NCI-H345 treated with DMSO at 0.1 percent for 48 hours (cell line): Measurements from ENCODE around the gene RAB31.
"Not testable (repeated sequence)": the region's sequence is repeated elsewhere in the genome, so short reads cannot be mapped to it uniquely, and the experiment has no call there.

ENCODE experiments used
- DNase-seq: peaks from one replicate; lab custom pipeline; 2025; ENCODE audit not compliant: unreplicated experiment; lab: John Stamatoyannopoulos, UW

Gene RAB31, protein sequence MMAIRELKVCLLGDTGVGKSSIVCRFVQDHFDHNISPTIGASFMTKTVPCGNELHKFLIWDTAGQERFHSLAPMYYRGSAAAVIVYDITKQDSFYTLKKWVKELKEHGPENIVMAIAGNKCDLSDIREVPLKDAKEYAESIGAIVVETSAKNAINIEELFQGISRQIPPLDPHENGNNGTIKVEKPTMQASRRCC

DNA sequence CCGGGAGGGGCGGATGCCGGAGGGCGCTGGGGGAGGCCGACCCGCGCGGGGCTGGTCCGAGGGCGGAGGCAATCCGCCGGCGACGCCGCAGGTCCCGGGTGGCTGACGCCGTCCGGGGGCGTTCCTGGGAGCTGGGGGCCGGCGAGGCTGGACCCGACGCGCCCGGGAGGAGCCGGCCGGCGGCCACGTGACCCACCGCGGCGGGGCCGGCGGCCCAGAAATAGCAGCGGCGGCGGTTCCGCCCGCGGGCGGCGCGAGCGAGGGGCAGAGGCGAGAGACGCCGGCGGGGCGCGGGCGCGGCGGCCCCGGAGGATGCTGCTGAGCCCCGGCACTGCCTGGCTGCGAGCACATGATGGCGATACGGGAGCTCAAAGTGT is at the start of gene RAB31:
Gene RAB31 (plus strand): TSS at position 245 of the 377 bp plus-strand sequence. CDS start 105 bp downstream, at position 350.
- DNase-seq, result no peak

DNA sequence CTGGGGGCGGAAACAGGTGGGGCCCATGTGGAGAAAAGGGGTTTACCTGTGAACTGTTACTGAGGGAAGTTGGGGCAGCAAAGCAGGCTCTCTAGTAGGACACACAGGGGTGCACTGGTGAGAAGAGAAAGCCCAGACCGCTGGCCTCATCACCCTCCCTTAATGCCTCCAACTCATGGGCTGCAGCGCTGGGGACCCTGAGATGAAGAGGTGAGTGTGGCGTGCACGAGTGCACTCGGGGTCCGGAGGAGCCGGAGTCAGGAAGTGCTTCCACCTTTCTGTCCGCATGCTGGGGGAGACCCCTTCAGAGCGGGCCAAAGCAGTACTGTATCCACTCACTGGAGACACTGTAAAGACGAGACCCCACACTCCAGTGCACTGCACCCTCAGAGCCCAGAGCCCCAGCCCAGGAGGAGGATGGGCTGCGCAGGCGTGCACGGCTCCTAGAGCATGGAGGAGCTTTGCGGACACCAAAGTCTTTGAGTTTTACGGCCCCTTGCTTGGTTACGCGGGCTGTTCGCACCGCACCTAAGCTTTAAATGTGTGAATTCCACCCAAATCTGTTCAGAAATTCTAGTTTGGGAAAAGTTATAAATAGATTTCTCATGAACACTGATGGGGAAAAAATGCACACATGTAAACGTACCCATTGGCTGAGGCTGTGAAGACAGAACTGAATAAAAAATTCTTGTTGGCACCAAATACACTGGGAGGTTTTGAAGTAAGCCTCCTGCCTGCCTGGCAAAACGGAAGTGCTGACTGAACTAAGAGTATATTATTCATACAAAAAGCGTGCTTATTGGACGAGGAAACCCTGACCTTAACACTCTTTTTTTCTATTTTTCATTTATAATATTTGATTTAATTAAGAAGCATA is 48.4 kb upstream of the RAB31 start:
- no peak for DNase-seq

DNA sequence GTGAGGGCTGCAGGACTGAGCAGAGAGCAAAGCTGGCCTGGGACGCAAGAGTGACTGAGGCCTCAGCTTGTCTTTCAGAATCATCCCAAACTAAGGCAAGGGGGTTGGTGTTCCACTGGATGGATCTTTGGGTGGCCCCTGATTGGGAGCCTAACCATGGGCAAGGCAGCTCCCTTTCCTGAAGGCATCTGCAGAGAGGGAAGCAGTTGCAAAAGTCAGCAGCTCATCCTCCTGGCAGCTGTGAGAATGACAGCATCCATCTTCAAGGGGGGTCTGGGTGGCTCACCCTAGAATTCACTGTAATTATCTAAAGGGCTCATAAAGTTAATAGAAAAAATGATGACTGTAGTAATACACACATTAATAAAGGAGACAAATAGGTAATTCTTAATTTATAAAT is 46.5 kb upstream of the RAB31 start:
- DNase-seq, result no peak

DNA sequence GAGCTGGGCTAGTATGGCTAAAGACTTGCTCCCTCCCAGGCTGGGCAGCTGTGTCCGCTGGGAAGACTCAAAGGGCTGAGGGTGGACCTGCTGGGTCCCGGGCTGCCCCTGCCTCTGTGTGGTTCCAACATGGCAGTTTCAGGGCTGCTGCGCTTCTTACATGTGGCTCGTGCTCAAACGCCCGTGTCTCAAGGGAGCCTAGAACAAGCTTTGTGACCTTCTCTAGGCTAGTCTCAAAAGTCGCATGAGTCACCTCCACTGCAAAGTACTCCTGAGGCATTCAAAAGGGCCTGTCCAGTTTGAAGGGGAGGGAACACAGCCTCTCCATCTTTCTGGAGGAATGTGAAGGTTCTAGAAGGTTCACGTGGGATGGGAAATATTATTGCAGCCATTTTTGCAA is 44.7 kb upstream of the RAB31 start:
- DNase-seq, result no peak

DNA sequence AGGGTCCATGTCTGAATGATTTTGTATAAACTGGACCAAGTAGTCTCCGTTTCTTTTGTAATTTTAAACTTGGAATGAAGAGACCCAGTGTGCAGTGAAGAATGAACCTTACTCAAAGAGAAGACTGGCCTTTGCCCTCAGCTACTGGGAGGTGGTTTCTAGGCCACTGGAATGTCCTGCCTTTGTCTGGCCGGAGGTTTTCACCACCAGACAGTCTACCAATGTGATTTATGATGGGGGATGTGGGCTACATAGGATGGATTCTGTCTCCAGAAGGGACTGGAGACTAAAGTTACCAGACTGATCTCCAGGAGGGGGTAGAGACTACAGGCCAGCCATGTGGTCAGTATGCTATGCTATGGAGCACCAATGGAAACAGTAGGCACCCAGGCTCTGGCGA is 42.8 kb upstream of the RAB31 start:
- no peak for DNase-seq

DNA sequence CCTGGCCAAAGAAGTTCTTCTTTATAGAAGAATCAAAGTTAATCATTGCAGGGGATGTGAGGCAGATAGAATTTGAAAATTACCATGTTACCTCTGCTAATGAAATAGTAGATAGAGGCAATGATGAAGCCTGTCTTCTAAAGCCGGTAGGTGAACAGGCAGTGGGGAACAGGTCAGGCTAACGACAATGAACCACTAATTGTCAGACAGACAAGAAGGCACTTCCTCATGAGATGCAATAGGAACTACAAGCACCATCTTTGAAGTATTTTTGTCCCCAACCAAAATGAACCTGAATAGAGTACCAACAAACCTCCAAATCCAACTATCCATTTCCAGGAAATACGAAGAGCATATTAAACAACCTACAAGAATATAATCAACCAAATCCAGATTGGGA is 41.6 kb upstream of the RAB31 start:
- no peak for DNase-seq

DNA sequence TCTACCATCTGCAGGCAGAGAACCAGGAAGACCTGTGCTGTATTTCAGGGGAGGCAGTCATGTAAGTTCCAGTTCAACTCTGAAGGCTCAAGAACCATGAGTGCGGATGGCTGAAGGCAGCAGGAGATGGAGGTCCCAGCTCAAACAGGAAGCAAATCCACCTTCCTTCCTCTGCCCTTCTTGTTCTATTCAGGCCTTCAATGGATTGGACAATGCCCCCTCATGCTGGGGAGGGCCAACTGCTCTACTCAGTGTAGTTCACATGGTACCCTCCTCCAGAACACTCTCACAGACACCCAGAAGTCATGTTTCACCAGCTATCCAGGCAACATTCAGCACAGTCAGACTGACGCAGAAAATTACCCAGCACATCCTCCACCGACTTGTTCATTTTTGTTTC is 39.1 kb upstream of the RAB31 start:
- no peak for DNase-seq

DNA sequence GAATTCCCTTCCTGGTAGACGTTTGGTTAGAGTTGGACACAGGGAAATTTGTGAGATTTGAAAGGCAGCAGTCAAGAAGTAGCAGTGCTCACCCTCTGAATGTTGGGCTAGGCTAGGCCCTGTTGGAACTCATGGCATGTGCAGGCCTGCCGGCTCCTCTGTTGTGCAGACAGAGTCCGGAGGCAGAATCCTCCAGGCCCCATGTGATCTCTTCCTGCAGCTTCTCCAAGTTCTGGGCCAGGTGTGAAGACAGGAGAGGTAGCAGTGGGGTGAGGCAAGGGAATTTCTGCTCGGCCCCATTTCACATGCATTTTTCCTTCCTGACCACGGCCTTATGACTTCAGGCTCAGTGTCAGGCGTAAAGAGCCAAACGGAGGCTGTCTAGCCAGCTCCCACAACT is 36.9 kb upstream of the RAB31 start:
- DNase-seq, result no peak

DNA sequence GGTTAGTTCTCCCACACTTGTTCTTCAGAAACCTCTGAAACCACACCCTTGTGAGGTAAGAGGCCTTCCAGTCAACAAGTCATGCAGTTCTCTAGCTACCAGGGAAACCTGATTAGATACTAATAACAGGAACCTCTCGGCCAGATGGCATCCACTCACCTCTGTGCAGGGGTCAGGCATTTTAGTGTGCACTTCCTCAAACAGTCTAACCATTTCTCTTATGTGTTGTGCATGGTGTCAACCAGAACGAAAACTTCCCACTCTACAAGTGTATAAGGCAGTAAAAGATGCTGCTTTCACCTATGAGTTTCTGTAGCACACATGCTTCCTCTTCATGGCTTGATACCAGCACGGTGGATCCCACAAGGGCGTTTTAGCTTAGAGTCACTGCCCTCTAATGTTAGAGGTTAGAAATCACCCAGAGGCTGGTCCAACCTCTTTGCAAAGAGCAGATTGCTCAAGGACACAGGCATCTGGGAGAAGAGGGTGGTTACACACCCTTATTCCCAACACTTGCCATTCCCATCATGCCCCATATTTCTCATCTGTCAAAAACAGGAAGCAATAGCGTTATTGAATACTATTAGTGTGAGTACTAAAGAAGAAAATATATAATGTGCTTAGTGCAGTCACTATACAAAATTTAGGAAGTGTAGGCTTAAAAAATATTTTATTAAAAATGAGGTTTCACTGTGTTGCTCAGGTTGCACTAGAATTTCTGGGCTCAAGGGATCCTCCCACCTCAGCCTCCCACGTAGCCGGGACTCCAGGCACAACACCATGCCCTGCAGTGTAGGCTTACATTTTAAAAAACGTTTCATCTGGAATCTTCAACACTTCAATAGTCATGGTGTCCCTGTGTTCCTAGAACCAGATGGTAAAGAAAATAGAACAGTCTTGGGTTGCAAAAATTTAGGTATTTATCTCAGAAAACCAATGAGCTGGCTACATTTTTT is 34.5 kb upstream of the RAB31 start:
- no peak for DNase-seq

DNA sequence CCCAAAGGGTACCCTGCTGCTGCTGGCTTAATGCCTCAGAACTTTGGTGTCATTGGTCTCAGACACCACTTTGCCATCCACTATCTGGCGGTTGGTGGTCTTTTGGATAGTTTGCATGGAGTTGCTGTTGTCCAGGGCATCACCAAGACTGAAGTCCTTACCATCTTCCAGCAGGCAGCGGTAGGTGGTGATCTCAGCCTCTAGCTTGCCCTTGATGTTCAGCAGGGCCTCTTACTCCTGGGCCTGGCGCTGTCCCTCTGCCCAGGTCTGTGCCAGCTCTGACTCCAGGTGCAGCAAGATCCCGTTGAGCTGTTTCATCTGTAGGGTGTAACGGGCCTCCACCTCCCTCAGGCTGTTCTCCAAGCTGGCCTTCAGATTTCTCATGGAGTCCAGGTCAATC is 29.9 kb upstream of the RAB31 start:
- not testable (repeated sequence) for DNase-seq

DNA sequence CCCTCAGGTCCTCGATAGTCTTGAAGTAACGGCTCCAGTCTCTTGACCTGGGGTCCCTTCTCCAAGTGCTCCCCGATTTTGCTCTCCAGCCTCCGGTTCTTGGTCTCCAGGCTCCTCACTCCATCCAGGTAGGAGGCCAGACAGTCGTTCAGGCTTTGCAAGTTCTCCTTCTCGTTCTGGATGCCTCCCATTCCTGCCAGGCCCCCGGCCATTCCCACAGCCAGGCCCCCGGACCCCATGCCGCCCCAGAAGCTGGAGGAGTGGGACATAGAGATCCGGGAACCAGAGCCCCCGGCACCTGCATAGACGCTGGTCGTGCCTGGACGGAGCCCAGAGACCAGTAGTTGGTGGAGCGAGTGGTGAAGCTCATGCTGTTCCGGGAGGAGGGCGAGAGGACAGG is 29.0 kb upstream of the RAB31 start:
- no peak for DNase-seq

DNA sequence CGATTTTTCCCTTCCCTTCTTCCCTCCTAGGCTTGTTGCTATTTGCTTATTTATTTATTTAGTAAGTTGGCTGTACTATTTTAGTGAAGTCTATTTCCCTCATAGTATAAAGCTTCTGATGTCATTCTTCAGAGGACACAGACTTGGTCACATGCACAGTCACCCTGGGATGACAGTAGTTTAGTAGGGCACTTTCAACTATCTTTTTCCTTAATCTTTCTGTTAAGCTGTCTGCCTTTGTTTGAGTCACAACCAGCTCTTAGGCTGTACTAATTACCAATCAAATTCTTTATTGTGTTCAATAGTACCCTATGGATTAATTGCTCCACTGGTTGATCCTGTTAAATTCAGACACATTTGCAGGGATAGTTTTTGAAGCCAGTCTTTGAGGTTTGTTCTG is 26.9 kb upstream of the RAB31 start:
- no peak for DNase-seq

DNA sequence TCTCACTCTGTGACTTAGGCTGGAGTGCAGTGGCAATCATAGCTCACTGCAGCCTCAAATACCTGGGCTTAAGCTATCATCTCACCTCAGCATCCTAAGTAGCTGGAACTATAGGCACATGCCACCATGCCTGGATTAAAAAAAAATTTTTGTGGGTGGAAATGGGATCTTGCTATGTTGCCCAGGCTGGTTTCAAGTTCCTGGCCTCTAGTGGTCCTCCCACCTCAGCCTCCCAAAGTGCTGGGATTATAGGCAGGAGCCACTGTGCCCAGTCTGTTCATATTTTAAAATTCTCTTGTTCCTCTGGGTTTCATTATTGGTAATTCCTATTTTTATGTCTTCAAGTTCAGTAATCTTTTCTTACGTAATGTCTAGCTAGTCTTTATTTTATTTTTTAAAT is 25.5 kb upstream of the RAB31 start:
- DNase-seq, result no peak

DNA sequence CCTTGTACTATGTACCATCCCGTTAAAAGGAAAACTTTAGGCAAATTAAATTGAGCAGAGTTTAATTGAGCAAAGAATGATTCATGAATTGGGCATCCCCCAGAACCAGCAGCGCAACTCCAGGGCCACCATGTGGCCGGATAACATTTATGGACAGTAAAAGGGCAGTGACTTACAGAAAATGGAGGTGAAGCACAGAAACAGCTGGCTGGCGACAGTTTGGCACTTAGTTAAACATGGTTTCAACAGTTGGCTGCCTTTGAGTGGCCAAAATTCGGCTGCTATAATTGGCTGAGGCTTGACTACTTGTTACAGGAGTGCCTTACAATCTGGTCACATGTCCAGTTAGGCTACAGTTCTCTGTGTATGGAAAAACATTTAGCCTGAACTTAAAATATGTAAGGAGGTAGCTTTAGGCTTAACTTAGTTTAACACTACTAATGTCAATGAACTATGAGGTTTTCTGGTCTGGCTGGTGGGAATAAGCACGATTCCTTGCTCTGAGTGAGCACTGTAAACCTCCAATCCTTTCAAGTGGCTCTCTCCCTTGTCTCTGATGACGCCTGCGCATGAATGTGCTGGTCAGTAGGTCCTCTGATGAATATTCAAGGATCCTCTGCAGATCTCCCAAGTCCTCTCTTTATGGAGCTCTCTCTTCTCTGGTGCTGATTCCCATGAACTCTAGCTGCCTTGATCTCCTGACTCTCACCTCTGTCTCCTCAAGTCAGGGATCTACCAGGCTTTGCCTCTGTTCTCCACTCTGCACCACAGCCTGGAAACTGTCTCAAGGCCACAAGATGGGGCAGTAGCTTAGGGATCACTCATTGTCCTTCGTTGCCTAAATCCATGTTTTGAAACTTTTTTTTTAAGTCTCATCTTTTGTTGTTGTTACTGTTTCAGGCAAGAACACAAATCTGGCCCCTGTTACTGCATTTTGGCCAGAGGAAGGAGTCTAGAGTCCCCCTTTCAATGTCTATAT is 24.4 kb upstream of the RAB31 start:
- no peak for DNase-seq

DNA sequence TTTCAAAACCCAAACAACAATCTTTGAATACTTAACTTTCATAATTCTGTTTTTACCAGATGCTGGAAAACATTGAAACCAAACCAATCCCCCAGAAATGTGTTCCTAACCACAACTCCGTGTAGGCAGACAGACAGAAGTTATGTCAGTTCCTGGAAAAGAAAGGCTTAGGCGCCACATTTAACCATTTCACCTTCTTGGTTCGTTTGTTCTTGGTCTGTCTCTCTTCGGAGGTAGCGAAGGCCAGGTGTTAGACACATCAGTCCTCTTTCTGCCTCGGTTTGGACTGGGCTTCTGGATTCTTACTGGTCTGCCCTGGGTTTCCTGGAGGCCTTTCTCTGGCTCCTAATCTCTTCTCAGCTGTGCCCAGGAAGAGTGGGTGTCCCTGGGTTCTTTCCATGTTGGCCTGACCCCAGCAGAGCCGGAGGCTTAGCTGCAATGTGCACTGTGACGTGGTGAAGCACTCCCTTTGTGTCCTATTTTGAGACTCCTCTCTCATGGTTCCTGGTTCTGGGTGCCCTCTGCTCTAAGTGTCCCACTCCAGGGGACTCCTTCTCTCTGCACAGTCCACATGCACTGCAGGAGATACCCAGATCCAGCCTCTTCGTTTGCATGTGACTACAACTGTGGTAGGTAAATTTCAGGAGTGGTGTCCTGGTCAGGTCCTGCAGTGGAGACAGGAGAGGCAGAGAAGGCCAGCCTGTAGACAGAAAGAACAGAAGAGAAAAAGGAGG is 23.1 kb upstream of the RAB31 start:
- DNase-seq, result no peak

DNA sequence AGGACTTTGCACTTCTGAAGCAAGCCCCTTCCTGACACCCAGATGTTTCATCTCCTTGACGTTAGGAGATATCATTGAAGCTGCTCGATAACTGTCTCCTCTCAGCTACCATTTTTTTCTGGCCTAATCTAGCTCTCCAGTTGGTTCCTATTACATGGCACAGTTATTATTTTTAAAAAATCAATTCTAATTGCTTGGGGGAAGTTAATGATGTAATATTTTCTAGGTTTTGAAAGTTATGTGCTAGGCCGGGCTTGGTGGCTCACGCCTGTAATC is 22.5 kb upstream of the RAB31 start:
- no peak for DNase-seq

DNA sequence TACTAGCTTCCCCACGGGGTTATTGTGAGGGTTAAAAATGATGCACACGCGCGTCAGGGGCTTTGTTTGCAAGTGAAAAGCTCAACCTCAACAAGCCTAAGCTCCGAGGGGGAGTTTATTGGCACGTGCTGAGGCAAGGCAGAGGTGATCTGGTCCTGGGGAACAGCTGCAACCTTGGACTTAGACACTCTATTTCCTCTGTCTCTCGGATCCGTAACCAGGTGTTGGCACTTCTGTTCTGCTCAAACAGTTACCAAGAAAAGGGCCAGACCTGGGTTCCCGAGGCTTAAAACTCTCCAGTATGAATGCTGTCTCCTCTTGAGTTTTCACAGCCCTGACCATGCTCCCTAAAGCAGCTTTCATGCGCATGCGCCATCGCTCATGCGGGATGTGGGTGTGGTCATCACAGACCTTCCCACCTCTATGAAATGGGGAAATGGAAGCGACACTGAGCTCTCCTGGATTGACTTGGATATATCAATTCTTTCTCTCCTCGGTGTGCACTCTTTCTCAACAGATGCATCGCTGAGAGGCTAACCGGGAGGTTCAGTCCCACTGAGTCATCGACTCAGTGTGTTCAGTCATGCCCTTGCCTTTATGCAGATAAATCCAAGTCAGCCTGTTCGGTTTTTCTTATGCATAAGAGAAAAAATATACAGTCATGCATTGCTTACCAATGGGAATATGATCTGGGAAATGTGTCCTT is 19.9 kb upstream of the RAB31 start:
- DNase-seq, result no peak

DNA sequence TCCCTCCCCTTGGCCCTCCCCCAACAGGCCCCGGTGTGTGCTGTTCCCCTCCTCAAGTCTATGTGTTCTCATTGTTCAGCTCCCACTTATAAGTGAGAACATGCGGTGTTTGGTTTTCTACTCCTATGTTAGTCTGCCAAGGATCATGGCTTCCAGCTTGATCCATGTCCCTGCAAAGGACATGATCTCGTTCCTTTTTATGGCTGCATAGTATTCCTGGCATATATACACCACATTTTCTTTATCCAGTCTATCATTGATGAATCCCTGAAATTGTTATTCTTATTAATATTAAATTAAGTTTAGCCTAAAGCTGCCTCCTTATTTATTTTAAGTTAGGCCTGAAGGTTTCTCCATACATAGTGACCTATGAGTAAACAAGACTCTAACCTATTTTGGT is 18.8 kb upstream of the RAB31 start:
- no peak for DNase-seq

DNA sequence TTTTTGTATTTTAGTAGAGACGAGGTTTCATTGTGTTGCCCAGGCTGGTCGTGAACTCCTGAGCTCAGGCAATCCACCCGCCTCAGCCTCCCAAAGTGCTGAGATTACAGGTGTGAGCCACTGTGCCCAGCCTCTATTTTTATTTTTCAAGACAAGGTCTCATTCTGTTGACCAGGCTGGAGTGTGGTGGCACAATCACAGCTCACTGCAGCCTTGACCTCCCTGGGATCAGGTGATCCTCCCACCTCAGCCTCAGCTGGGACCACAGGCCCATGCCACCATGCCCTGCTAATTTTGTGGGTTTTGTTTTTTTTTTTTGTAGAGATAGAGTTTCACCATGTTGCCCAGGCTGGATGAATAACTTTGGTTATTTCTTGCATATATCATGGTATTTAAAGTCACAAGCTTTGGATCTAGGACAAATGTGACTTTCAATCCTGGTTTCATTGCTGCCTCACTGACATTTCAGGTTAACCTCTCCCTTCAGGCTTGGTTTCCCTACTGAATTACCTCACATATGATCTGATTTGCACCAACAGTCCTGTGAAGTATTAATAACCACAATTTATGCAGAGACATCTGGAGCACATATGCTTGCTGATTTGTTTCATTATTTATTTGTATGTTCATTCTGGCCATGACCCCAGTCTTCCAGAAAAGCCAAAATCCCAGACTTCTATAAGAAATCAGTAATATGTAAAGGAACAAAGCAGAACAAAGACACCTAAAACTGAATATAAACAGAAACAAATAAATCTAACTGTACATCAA is 17.5 kb upstream of the RAB31 start:
- DNase-seq, result no peak
